DND-41 (cell line): ENCODE measurements around the gene TUBA1C.

ENCODE experiments used
- ATAC-seq: fragments of 200-7000 bp; cut with Tn5 transposase; 3 replicates; pipeline ENCODE4 v1.9.1; 2021; ENCODE audit warnings: low read depth; ENCODE audit not compliant: insufficient read depth
- DNase-seq: peaks from one replicate; pipeline ENCODE4 v3.0.0-alpha.2; 2020
- H2AFZ ChIP-seq: 2 replicates; pipeline ENCODE4 v1.6.0; 2012; ENCODE audit warnings: low read depth, low read length
- H3K27ac ChIP-seq: 2 replicates; pipeline ENCODE4 v1.5.1; 2012; ENCODE audit warnings: low read length, inconsistent platforms
- H3K27me3 ChIP-seq: fragments of 200-600 bp; sonication (generic); 2 replicates; pipeline ENCODE4 v1.6.0; 2012; ENCODE audit warnings: low read length, mild to moderate bottlenecking, inconsistent platforms; ENCODE audit not compliant: insufficient read depth, poor library complexity
- H3K36me3 ChIP-seq: 2 replicates; pipeline ENCODE4 v1.5.1; 2012; ENCODE audit warnings: low read length, inconsistent platforms; ENCODE audit not compliant: insufficient read depth
- H3K4me1 ChIP-seq: 2 replicates; pipeline ENCODE4 v1.5.1; 2012; ENCODE audit warnings: mild to moderate bottlenecking, low read length; ENCODE audit not compliant: insufficient read depth
- H3K4me2 ChIP-seq: 2 replicates; pipeline ENCODE4 v1.6.0; 2012; ENCODE audit warnings: mild to moderate bottlenecking, moderate library complexity, low read length, inconsistent platforms; ENCODE audit not compliant: insufficient read depth
- H3K4me3 ChIP-seq, 2 experiments: fragments of 200-600 bp in 1 of 2; shearing (Covaris generic) in 1 of 2; 2 replicates each; pipeline ENCODE4 v1.5.1; 2012 to 2016; ENCODE audit warnings: inconsistent platforms in 2 of 2, low read length in 2 of 2, mild to moderate bottlenecking in 2 of 2, low read depth in 1 of 2, moderate library complexity in 1 of 2
- H3K79me2 ChIP-seq: 2 replicates; pipeline ENCODE4 v1.6.0; 2012; ENCODE audit warnings: low read length, inconsistent platforms; ENCODE audit not compliant: insufficient read depth
- H3K9ac ChIP-seq: 2 replicates; pipeline ENCODE4 v1.6.0; 2012; ENCODE audit warnings: low read depth, mild to moderate bottlenecking, inconsistent platforms, low read length, moderate library complexity
- H3K9me3 ChIP-seq: 2 replicates; pipeline ENCODE4 v1.5.1; 2012; ENCODE audit warnings: low read length, moderate library complexity, mild to moderate bottlenecking, inconsistent platforms; ENCODE audit not compliant: insufficient read depth, severe bottlenecking
- H4K20me1 ChIP-seq: 2 replicates; pipeline ENCODE4 v1.6.0; 2012; ENCODE audit warnings: low read length; ENCODE audit not compliant: insufficient read depth
- EZH2 ChIP-seq: IDR thresholded peaks from 3 replicates; pipeline ENCODE4 v1.6.1; 2012; ENCODE audit warnings: borderline replicate concordance, low read depth, mild to moderate bottlenecking, moderate library complexity, low read length, inconsistent platforms; ENCODE audit not compliant: severe bottlenecking
- TF ChIP-seq, protein P1 (sequence below): IDR thresholded peaks from 2 replicates; pipeline ENCODE4 v1.5.1; 2012; ENCODE audit warnings: borderline replicate concordance, low read length, moderate library complexity, mild to moderate bottlenecking; ENCODE audit not compliant: poor library complexity, severe bottlenecking; ENCODE audit errors: extremely low read depth

TUBA1C gene

DNA sequence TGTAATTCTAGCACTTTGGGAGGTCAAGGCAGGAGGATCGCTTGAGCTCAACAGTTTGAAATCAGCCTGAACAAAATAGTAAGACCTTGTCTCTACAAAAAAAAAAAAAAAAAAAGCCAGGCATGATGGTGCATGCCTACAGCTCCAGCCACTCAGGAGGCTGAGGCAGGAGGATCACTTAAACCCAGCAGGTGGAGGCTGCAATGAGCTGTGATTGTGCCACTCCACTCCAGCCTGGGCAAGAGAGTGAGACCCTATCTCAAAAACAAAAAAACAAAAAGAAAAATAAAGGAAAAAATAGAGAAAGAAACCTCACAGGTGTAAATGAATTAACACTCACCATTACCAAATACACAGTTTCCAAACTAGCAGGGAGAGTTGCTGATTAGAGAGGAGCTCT is 41.8 kb upstream of the TUBA1C start:
- H4K20me1 ChIP-seq: no peaks in the 10 kb centered on the region
- H3K4me1 ChIP-seq: no peaks in the 10 kb centered on the region
- DNase-seq (no peak), ATAC-seq (no peak)
- H3K27me3 ChIP-seq: no peaks in the 10 kb centered on the region
- no peak overlapping the region for H3K4me3 ChIP-seq
- no peaks in the 10 kb centered on the region for H3K79me2 ChIP-seq
- no peak overlapping the region for H3K27ac ChIP-seq
- H2AFZ ChIP-seq: peak overlapping the region; percentile 67; the same call in 1 of the 2 replicates
- no peaks in the 10 kb centered on the region for H3K9me3 ChIP-seq
- TF ChIP-seq, protein P1, sequence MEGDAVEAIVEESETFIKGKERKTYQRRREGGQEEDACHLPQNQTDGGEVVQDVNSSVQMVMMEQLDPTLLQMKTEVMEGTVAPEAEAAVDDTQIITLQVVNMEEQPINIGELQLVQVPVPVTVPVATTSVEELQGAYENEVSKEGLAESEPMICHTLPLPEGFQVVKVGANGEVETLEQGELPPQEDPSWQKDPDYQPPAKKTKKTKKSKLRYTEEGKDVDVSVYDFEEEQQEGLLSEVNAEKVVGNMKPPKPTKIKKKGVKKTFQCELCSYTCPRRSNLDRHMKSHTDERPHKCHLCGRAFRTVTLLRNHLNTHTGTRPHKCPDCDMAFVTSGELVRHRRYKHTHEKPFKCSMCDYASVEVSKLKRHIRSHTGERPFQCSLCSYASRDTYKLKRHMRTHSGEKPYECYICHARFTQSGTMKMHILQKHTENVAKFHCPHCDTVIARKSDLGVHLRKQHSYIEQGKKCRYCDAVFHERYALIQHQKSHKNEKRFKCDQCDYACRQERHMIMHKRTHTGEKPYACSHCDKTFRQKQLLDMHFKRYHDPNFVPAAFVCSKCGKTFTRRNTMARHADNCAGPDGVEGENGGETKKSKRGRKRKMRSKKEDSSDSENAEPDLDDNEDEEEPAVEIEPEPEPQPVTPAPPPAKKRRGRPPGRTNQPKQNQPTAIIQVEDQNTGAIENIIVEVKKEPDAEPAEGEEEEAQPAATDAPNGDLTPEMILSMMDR: no peak
- TF ChIP-seq EZH2: no peak
- H3K4me2 ChIP-seq: no peak overlapping the region
- H3K9ac ChIP-seq: no peak overlapping the region
- H3K36me3 ChIP-seq: no peaks in the 10 kb centered on the region

DNA sequence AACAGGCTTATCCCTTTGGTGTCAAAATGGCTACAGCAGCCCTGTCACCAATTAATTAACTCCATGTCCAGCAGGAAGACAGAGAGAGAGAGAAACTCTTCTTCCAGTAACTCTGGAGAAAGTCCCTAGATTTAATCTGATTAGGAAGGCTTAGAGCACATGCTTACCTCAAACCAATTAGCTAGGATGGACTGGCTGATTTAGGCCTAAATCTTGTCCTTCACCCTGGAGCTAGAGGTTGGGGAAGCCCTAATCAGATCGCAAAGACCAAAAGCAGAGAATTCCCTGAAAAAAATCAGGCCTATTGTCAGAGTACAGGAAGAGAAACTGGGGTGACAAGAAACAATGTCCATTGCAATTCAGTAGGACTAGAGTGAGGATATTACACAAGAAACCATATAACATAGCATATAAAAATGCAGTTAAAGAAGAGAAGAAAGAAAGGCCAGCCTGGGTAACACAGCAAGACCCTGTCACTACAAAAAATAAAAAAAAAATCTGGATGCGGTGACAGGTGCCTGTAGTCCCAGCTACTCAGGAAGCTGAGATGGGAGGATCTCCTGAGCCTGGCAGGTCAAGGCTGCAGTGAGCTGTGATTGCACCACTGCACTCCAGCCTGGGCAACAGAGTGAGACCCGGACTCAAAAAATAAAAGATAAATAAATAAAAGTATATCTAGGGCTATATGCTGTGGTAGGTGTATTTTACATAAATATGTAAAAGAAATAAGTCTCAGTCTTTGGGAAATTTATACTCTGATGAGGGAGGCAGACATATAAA is 41.1 kb upstream of the TUBA1C start:
- H3K9me3 ChIP-seq: no peaks in the 10 kb centered on the region
- no peak overlapping the region for H3K4me3 ChIP-seq
- H3K27ac ChIP-seq: no peak overlapping the region
- no peaks in the 10 kb centered on the region for H3K79me2 ChIP-seq
- no peak for ATAC-seq
- H3K27me3 ChIP-seq: no peaks in the 10 kb centered on the region
- DNase-seq: no peak
- no peaks in the 10 kb centered on the region for H4K20me1 ChIP-seq
- peak overlapping the region; percentile 67 for H2AFZ ChIP-seq
- no peaks in the 10 kb centered on the region for H3K4me1 ChIP-seq
- no peak for TF ChIP-seq EZH2
- H3K36me3 ChIP-seq: no peaks in the 10 kb centered on the region
- no peak overlapping the region for H3K9ac ChIP-seq
- H3K4me2 ChIP-seq: no peak overlapping the region

DNA sequence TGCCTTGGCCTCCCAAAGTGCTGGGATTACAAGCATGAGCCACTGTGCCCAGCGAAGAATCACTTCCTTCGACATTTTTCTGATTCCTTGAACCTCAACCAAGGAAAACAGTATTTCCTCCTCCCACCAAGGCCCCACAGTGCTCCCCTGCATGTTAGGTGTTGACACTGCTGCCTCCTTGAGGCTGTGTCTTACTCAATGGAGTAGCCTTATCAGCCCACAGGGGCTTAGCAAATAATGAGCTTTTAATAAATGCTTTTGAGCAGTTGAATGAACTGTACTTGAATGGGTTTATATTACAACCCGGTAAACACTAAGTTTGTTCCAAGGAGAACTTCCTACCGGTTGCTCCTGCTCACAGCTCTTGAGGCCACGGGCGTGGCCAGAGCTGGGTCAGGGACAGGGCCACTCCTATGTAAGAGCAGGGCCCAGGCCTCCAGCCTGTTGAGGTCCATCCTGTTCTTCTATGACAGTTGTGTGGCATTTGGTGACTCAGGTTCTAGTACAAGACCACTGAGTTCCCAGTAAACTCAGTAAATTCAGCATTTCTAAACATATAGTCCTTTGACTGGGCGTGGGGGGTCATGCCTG is 39.2 kb upstream of the TUBA1C start:
- H4K20me1 ChIP-seq: no peaks in the 10 kb centered on the region
- H3K4me1 ChIP-seq: no peaks in the 10 kb centered on the region
- no peak overlapping the region for H3K9ac ChIP-seq
- ATAC-seq (no peak), DNase-seq (no peak)
- TF ChIP-seq, protein P1: no peak
- no peak for TF ChIP-seq EZH2
- H3K4me3 ChIP-seq: no peak overlapping the region
- H3K27ac ChIP-seq: no peak overlapping the region
- H3K36me3 ChIP-seq: no peaks in the 10 kb centered on the region
- H3K27me3 ChIP-seq: no peaks in the 10 kb centered on the region
- H3K4me2 ChIP-seq: no peak overlapping the region
- H3K79me2 ChIP-seq: no peaks in the 10 kb centered on the region
- no peak overlapping the region for H2AFZ ChIP-seq
- H3K9me3 ChIP-seq: no peaks in the 10 kb centered on the region

DNA sequence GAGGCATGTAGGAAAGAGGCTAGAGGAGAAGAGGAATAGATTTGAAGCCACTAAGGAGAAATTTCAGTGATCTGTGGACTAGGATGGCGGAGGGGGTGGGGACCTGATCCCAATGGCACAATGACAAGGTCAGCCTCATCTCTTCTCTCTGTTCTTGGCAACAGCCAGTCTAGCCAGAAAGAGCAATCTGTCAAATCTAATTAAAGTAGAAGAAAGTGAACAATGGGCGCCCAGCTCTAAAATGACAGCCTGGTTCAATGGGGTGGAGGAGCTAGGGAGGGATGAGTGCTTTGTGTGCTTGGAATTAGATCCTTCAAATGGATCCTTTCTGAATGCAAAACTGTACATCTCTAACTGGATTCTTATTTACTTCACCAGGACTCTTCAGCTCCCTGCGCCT is 37.2 kb upstream of the TUBA1C start:
- H3K9ac ChIP-seq: no peak overlapping the region
- no peak overlapping the region for H3K4me2 ChIP-seq
- TF ChIP-seq EZH2: no peak
- TF ChIP-seq, protein P1: no peak
- no peaks in the 10 kb centered on the region for H3K9me3 ChIP-seq
- H2AFZ ChIP-seq: no peak overlapping the region
- H3K4me3 ChIP-seq: no peak overlapping the region
- no peaks in the 10 kb centered on the region for H4K20me1 ChIP-seq
- no peak for ATAC-seq
- H3K27ac ChIP-seq: no peak overlapping the region
- H3K27me3 ChIP-seq: no peaks in the 10 kb centered on the region
- no peak for DNase-seq
- H3K79me2 ChIP-seq: no peaks in the 10 kb centered on the region
- H3K4me1 ChIP-seq: no peaks in the 10 kb centered on the region
- no peaks in the 10 kb centered on the region for H3K36me3 ChIP-seq
